ENCODE measurements around the gene MUC12.

DNA sequence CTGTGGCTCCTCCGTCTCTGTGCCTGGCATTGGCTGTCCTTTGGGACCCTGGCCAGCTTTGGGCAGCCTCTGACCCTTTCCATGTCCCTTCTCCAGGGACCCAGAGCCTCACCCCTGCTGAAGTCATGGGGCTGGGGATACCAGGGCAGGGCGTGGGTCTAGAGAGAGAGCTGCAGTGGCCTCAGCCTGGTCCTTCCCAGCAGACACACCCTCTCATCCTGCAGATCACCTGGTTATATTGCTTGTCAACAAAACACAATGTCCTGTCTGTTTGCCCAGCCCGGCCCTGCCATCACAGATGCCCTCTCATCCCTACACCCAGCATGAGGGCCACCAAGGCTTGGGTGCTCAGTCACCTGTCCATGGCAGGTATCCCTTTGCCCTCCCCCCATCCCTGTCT, 52.3 kb downstream of the MUC12 start:
- TF ChIP-seq, protein P1, sequence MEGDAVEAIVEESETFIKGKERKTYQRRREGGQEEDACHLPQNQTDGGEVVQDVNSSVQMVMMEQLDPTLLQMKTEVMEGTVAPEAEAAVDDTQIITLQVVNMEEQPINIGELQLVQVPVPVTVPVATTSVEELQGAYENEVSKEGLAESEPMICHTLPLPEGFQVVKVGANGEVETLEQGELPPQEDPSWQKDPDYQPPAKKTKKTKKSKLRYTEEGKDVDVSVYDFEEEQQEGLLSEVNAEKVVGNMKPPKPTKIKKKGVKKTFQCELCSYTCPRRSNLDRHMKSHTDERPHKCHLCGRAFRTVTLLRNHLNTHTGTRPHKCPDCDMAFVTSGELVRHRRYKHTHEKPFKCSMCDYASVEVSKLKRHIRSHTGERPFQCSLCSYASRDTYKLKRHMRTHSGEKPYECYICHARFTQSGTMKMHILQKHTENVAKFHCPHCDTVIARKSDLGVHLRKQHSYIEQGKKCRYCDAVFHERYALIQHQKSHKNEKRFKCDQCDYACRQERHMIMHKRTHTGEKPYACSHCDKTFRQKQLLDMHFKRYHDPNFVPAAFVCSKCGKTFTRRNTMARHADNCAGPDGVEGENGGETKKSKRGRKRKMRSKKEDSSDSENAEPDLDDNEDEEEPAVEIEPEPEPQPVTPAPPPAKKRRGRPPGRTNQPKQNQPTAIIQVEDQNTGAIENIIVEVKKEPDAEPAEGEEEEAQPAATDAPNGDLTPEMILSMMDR (IDR thresholded peaks at IDR 0.05), result no peak
- TF ChIP-seq ZFX (IDR thresholded peaks at IDR 0.05; ENCODE audit: borderline replicate concordance), result no peak

Data from 22Rv1 (cell line).